Measurements from ENCODE around the gene KLHL9. TPM values are rescaled to one million over a fixed set of nuclear protein-coding genes. Genes with fewer than 3 reads are reported as not detected.

KLHL9 gene
- total RNA-seq, 2 experiments from 2014 or later: 17.0 to 18.0 TPM

DNA sequence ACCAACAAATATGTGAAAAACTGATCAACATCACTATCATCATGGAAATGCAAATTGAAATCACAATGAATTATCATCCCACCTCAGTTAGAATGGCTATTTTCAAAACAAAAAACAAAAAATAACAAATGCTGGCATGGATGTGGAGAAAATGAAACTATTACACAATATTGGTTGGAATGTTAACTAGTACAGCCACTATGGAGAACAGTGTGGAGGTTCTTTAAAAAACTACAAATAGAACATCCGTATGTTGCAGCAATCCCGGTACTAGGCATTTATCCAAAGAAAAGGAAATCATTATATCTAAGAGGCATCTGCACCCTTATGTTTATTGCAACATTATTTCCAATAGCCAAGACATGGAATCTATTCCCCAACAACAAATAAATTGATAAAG lies 21.1 kb downstream of the KLHL9 start:
- no peak for DNase-seq
- POLR2A ChIA-PET: no interaction called here
- H3K27ac Mint-ChIP-seq: no peak overlapping the region
- CTCF ChIA-PET: interaction anchor here (1.0 to 1.9 kb wide), 2 partner anchors 78 to 82 kb away, joined by 3 to 9 read pairs; no protein-coding TSS in a partner anchor
- no peaks in the 10 kb centered on the region for H3K36me3 Mint-ChIP-seq (ENCODE audit: low read depth)
- peaks cover 16% of the 10 kb centered on the region for H3K27me3 Mint-ChIP-seq
- H3K9me3 Mint-ChIP-seq: no peaks in the 10 kb centered on the region
- H3K4me1 Mint-ChIP-seq: no peaks in the 10 kb centered on the region
- H3K4me3 Mint-ChIP-seq: no peak overlapping the region

DNA sequence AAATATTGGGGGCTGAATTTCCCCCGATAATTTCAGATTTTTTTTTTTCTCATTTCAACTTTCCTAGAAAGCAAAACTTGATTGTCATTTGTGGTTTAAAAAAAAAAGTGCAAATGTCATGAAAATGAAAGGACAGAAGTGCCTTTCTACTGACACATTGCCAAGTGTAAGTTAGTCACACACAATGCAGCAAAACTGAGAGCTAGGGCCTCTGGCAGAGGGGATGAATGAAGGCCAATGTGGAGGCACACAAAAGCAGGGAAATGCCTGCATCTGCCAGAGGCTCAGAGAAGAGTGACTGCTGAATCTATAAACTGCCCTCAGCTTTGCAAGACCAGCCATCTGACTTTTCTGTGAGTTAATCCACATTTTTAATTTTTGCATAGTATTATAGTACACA lies 23.3 kb downstream of the KLHL9 start:
- H3K27me3 Mint-ChIP-seq: peaks cover 24% of the 10 kb centered on the region
- no peak for DNase-seq
- no peaks in the 10 kb centered on the region for H3K36me3 Mint-ChIP-seq (ENCODE audit: low read depth)
- ChIA-PET CTCF (no interaction called here), POLR2A (no interaction called here)
- H3K9me3 Mint-ChIP-seq: no peaks in the 10 kb centered on the region
- H3K27ac Mint-ChIP-seq: no peak overlapping the region
- no peak overlapping the region for H3K4me3 Mint-ChIP-seq
- no peaks in the 10 kb centered on the region for H3K4me1 Mint-ChIP-seq

DNA sequence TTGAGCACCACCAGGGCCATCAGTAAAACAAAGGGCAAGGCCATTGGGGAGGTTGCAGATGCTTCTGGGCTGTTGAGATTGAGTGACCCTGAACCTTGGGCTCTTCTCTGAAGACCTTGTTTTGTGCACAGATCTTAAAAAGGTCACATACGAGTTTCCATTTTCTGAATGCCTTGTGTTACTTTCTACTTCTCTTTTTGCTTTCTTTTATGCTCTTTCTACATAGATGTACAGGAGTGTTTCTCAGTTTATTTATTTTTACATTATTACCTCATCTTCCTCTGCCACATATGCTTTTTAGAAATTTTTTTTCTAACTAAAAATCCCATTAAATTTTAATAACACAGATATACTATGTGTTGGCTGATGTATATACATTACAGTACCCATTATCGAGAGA lies 30.0 kb downstream of the KLHL9 start, which contains the start of gene IFNA5:
Gene IFNA5 (minus strand): TSS at position 101 of the 400 bp plus-strand sequence. CDS start 57 bp downstream, at position 44.
- ChIA-PET CTCF (interaction anchor here (1.2 kb wide), 1 partner anchor 90 kb away, joined by 3 read pairs; no protein-coding TSS in a partner anchor), POLR2A (no interaction called here)
- no peak within 1 kb of the TSS for H3K27ac Mint-ChIP-seq
- H3K4me1 Mint-ChIP-seq: no peaks in the 10 kb centered on the region
- no peak for DNase-seq
- H3K4me3 Mint-ChIP-seq: no peak within 1 kb of the TSS
- no peaks in the 10 kb centered on the region for H3K36me3 Mint-ChIP-seq (ENCODE audit: low read depth)
- peaks cover 42% of the 10 kb centered on the region for H3K27me3 Mint-ChIP-seq
- H3K9me3 Mint-ChIP-seq: no peaks in the 10 kb centered on the region

DNA sequence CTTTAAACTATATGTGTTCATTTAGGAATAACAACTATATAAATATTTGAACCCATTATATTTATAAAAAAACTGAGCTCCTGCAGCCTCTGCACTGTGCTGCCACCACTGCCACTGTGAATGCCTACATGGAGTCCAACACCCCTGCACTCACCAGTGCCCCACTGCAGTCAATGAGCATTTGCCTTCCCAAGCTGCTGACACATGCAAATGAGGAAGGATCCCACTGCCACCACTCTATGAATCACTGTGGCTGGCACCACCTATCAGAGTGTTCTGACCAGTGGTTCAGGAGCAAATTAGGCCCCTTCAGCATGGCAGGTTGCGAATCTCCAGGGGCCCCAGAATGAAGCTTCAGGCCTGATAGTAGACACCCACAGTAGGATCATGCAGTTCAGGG lies 39.2 kb downstream of the KLHL9 start:
- ChIA-PET CTCF (no interaction called here), POLR2A (no interaction called here)
- H3K9me3 Mint-ChIP-seq: no peaks in the 10 kb centered on the region
- H3K4me3 Mint-ChIP-seq: no peak overlapping the region
- H3K4me1 Mint-ChIP-seq: peaks cover 3% of the 10 kb centered on the region
- H3K27me3 Mint-ChIP-seq: peaks cover 28% of the 10 kb centered on the region
- no peak overlapping the region for H3K27ac Mint-ChIP-seq
- no peaks in the 10 kb centered on the region for H3K36me3 Mint-ChIP-seq (ENCODE audit: low read depth)
- DNase-seq: no peak

DNA sequence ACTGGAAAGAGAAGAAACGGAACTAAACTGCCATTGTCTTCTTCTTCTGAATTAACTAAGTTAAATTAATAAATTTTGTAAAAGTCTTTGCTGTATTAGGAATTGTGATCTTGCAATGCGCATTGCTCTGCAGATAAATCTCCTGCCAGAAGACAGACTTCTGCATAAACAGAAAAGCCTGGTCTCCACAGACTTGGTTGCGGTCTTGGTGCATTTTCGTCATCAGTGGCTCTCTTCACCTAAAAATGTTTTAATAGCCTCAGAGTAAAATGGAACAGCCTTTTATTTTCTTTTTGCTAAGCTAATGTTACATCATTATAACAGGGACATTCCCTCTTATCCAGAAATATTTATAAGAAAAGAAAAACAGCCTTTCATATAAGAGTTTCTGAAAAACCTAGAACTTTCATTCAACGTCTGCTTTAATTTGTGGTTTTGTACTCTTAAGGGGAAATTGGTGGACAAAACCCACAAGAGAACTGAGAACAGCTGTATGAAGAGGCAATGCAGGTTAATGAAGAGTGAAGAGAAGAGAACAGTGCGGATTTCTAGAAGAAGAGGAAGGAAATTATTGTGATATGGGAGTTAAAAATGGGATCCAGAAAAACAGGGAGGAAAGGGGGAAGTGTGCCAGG lies 40.2 kb downstream of the KLHL9 start:
- no peaks in the 10 kb centered on the region for H3K36me3 Mint-ChIP-seq (ENCODE audit: low read depth)
- H3K9me3 Mint-ChIP-seq: no peaks in the 10 kb centered on the region
- no peak overlapping the region for H3K27ac Mint-ChIP-seq
- H3K27me3 Mint-ChIP-seq: peaks cover 24% of the 10 kb centered on the region
- ChIA-PET CTCF (no interaction called here), POLR2A (no interaction called here)
- peaks cover 3% of the 10 kb centered on the region for H3K4me1 Mint-ChIP-seq
- no peak overlapping the region for H3K4me3 Mint-ChIP-seq
- no peak for DNase-seq

DNA sequence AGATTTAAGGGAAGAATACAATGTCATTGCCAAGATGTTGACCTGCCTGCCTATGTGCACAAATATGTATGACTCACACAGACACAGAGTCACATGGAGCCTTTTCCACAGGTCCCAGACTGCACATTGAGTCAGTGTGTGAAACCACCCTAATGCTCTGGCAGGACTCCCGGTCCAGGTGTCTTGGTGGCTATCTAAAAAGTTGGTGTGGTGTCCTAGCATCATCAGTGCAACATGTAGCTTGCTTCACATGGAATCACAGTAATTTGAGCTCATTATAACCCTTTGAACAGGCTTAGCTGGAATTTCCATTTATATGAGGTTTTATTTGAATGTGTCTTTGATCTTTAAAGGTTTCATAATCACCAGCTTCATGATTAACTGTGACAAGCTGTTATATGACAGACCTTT lies 40.8 kb downstream of the KLHL9 start:
- DNase-seq: no peak
- POLR2A ChIA-PET: no interaction called here

DNA sequence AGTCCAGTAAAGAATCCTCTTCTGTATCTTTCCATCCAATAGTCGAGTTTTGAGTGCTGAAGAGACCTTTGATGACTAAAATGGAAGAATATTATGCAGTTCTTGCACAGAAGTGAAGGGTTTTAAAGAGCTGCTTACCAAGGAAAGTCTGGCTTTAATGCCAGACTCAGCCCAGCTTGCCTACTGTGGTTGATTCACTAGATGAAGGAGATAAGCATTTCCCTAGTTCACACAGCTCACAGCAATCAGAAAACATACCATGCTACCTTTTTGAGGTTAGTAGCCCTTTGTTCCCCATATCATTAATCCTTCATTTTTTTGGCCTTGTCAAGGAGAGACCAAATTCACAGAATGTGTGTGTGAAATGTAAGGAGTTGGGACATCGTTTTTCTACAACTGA lies 45.4 kb downstream of the KLHL9 start:
- ChIA-PET POLR2A (no interaction called here), CTCF (interaction anchor here (1.1 kb wide), 1 partner anchor 36 kb away, joined by 3 read pairs; no protein-coding TSS in a partner anchor)
- peaks cover 15% of the 10 kb centered on the region for H3K27me3 Mint-ChIP-seq
- no peaks in the 10 kb centered on the region for H3K36me3 Mint-ChIP-seq (ENCODE audit: low read depth)
- no peaks in the 10 kb centered on the region for H3K4me1 Mint-ChIP-seq
- H3K9me3 Mint-ChIP-seq: no peaks in the 10 kb centered on the region
- H3K4me3 Mint-ChIP-seq: no peak overlapping the region
- no peak overlapping the region for H3K27ac Mint-ChIP-seq
- DNase-seq: no peak

More for the DNA sequence above, 40.8 kb downstream of the KLHL9 start:
- Mint-ChIP-seq H3K27ac (no peak overlapping the region), H3K4me1 (peaks cover 3% of the 10 kb centered on the region), H3K4me3 (no peak overlapping the region), H3K36me3 (ENCODE audit: low read depth) (no peaks in the 10 kb centered on the region), H3K27me3 (peaks cover 22% of the 10 kb centered on the region), H3K9me3 (no peaks in the 10 kb centered on the region)
- CTCF ChIA-PET: no interaction called here

DNA sequence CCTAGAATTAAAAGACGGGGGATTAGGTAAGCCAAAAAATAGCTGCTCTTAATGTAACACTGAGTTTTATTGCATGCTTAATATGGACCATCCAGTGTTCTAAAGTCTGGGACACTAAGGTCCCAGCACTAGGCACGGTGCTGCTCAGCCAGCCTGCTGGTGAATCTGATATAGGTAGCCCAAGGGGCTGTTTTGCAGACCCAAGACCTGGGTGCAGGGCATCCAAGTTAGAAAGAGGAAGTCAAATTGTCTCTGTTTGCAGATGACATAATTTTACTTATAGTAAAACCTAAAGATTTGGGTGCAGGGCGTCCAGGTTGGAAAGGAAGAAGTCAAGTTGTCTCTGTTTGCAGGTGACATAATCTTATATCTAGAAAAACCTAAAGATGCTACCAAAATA lies 47.9 kb downstream of the KLHL9 start:
- H3K36me3 Mint-ChIP-seq (ENCODE audit: low read depth): no peaks in the 10 kb centered on the region
- ChIA-PET POLR2A (no interaction called here), CTCF (no interaction called here)
- peaks cover 11% of the 10 kb centered on the region for H3K27me3 Mint-ChIP-seq
- H3K4me3 Mint-ChIP-seq: no peak overlapping the region
- DNase-seq: no peak
- H3K4me1 Mint-ChIP-seq: no peaks in the 10 kb centered on the region
- no peak overlapping the region for H3K27ac Mint-ChIP-seq
- H3K9me3 Mint-ChIP-seq: no peaks in the 10 kb centered on the region

DNA sequence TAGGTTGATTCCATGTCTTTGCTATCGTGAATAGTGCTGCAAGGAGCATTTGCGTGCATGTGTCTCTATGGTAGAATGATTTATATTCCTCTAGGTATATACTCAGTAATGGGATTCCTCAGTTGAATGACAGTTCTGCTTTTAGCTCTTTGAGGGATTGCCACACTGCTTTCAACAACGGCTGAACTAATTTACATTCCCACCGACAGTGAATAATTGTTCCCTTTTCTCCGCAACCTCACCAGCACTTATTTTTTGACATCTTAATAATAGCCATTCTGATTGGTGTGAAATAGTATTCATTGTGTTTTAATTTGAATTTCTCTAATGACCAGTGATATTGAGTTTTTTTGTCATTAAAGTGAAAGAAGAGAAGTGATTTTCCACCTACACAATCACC lies 48.5 kb downstream of the KLHL9 start:
- CTCF ChIA-PET: no interaction called here
- peaks cover 12% of the 10 kb centered on the region for H3K27me3 Mint-ChIP-seq

DNA sequence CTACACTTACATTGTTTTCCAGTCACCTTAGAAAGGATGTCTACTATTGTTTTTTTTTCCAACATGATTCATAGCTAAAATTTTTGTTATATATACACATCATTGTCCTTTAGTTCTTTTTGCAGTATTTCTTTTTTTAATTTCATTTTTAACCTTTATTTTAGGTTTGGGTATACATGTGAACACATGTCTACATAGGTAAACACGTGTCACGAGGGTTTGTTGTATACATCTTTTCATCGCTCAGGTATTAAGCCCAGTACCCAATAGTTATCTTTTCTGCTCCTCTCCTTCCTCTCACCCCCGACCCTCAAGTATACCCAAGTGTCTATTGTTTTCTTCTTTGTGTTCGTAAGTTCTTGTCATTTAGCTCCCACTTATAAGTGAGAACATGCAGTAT lies 49.1 kb downstream of the KLHL9 start:
- Mint-ChIP-seq H3K4me3 (no peak overlapping the region), H3K27ac (no peak overlapping the region), H3K9me3 (no peaks in the 10 kb centered on the region), H3K27me3 (peaks cover 17% of the 10 kb centered on the region), H3K4me1 (no peaks in the 10 kb centered on the region), H3K36me3 (ENCODE audit: low read depth) (no peaks in the 10 kb centered on the region)
- CTCF ChIA-PET: no interaction called here
- POLR2A ChIA-PET: no interaction called here
- no peak for DNase-seq

More for the DNA sequence above, 48.5 kb downstream of the KLHL9 start:
- Mint-ChIP-seq H3K9me3 (no peaks in the 10 kb centered on the region), H3K36me3 (ENCODE audit: low read depth) (no peaks in the 10 kb centered on the region), H3K4me3 (no peak overlapping the region), H3K4me1 (no peaks in the 10 kb centered on the region), H3K27ac (no peak overlapping the region)
- no peak for DNase-seq
- POLR2A ChIA-PET: no interaction called here

DNA sequence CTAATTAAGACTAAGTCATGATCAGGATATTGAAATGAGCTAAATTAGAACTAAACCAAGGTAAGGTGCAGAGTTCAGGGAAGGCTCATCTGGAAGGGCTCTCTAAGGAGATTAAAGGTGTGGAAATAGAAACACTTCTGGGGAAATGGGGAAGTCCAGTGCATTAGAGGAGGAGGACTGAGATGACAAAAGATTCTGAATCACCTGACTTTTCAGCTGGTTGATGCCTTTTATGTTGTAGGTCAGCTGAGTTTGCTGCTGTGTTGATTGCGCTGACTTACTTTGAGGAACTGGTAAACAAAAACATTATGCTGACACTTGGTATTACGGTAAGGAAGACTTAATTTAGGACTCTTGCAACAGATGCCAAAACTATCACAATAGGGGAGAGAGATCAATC lies 53.9 kb downstream of the KLHL9 start:
- ChIA-PET CTCF (no interaction called here), POLR2A (no interaction called here)
- no peaks in the 10 kb centered on the region for H3K4me1 Mint-ChIP-seq
- H3K4me3 Mint-ChIP-seq: no peak overlapping the region
- H3K9me3 Mint-ChIP-seq: no peaks in the 10 kb centered on the region
- DNase-seq: no peak
- H3K27ac Mint-ChIP-seq: no peak overlapping the region
- peaks cover 25% of the 10 kb centered on the region for H3K27me3 Mint-ChIP-seq
- H3K36me3 Mint-ChIP-seq (ENCODE audit: low read depth): no peaks in the 10 kb centered on the region

Other genes with a start within 250 kb of the KLHL9 start
- gene IFNW1, start 193.6 kb downstream of the KLHL9 start, total RNA-seq: not detected
- gene IFNA21, start 168.7 kb downstream of the KLHL9 start, total RNA-seq: not detected
- not detected for gene IFNA4, start 147.8 kb downstream of the KLHL9 start, total RNA-seq
- gene IFNA7, start 133.2 kb downstream of the KLHL9 start, total RNA-seq: not detected
- not detected for gene IFNA10, start 128.3 kb downstream of the KLHL9 start, total RNA-seq
- gene IFNA16, start 118.1 kb downstream of the KLHL9 start, total RNA-seq: not detected
- gene IFNA17, start 107.2 kb downstream of the KLHL9 start, total RNA-seq: not detected
- not detected for gene IFNA14, start 95.4 kb downstream of the KLHL9 start, total RNA-seq
- not detected for gene IFNA5, start 30.1 kb downstream of the KLHL9 start, total RNA-seq
- not detected for gene IFNA6, start 15.5 kb upstream of the KLHL9 start, total RNA-seq
- gene IFNA13, start 32.7 kb upstream of the KLHL9 start, total RNA-seq: not detected
- gene IFNA2, start 50.0 kb upstream of the KLHL9 start, total RNA-seq: not detected
- not detected for gene IFNA8, start 73.7 kb upstream of the KLHL9 start, total RNA-seq
- gene IFNA1, start 105.0 kb upstream of the KLHL9 start, total RNA-seq: not detected
- not detected for gene IFNE, start 146.9 kb upstream of the KLHL9 start, total RNA-seq

All from activated CD4-positive, alpha-beta memory T cell treated with anti-CD3 and anti-CD28 coated beads, Interleukin-2, amount 10 ng/mL, durations not matched to agents 7 days and 5 days (primary cell).